ENCODE measurements around the gene LIPE.

- no peak for TF ChIP-seq POLR2A (IDR thresholded peaks at IDR 0.05; ENCODE audit: low read depth, low read length)
- no peak for TF ChIP-seq POLR2AphosphoS5 (IDR thresholded peaks at IDR 0.05; ENCODE audit: low read depth, low read length)
- no peak for TF ChIP-seq PAX5 (IDR thresholded peaks at IDR 0.05; ENCODE audit: insufficient read depth, low read length, severe bottlenecking)
- TF ChIP-seq TAF1 (IDR thresholded peaks at IDR 0.05; ENCODE audit: low read depth, low read length), result no peak
These were observed at the start of gene LIPE for GRCh38 chr19:42427313-42427712.

All from GM12891 (cell line).